Neural crest cell (in vitro differentiated cells): ENCODE data around the gene NUP42. TPM values are rescaled to one million over a fixed set of nuclear protein-coding genes. Genes with fewer than 3 reads are reported as not detected.

Source experiments
- DNase-seq: peaks from one replicate; pipeline ENCODE4 v3.0.0; 2021; ENCODE audit warnings: low read depth, mixed read lengths, low spot score
- H3K27ac Mint-ChIP-seq: one replicate; pipeline ENCODE4 v1.8.0; 2021; ENCODE audit warnings: mild to moderate bottlenecking, mixed read lengths; ENCODE audit not compliant: unreplicated experiment
- H3K27me3 Mint-ChIP-seq: 2 replicates; pipeline ENCODE4 v1.8.0; 2021; ENCODE audit warnings: low read depth, mild to moderate bottlenecking, mixed read lengths
- H3K36me3 Mint-ChIP-seq: 2 replicates; pipeline ENCODE4 v1.8.0; 2021; ENCODE audit warnings: low read depth, mild to moderate bottlenecking, mixed read lengths
- H3K4me1 Mint-ChIP-seq: 2 replicates; pipeline ENCODE4 v1.8.0; 2021; ENCODE audit warnings: mixed read lengths
- H3K4me3 Mint-ChIP-seq: one replicate; pipeline ENCODE4 v1.8.0; 2021; ENCODE audit warnings: mild to moderate bottlenecking, mixed read lengths
- H3K9me3 Mint-ChIP-seq: 2 replicates; pipeline ENCODE4 v1.8.0; 2021; ENCODE audit warnings: mixed read lengths
- CTCF ChIP-seq: fragments of 200-600 bp; sonication (generic); conservative IDR thresholded peaks from 2 replicates; pipeline ENCODE4 v1.5.0; 2021; ENCODE audit warnings: antibody characterized with exemption, mild to moderate bottlenecking
- total RNA-seq: library from RNA; stranded (reverse); gene quantifications from 2 replicates; pipeline ENCODE4 v1.2.1, GENCODE V29; 2021

The NUP42 gene
- total RNA-seq, 1 donor from 2014 or later = 50.3 TPM

- Mint-ChIP-seq H3K36me3 (no peaks in the 10 kb centered on the region), H3K4me1 (no peaks in the 10 kb centered on the region), H3K9me3 (peaks cover 3% of the 10 kb centered on the region), H3K27me3 (no peaks in the 10 kb centered on the region), H3K4me3 (no peak overlapping the region), H3K27ac (no peak overlapping the region)
- no peak for TF ChIP-seq CTCF
- DNase-seq = no peak
These were observed 67.6 kb downstream of the NUP42 start for GRCh38 chr7:23249486-23249885.

Other genes with a start within 250 kb of the NUP42 start
- 62.3 and 73.7 TPM in 2 replicates for gene HYCC1, start 167.9 kb upstream of the NUP42 start, total RNA-seq
- 45.6 and 47.6 TPM in 2 replicates for gene KLHL7, start 76.3 kb upstream of the NUP42 start, total RNA-seq
- not detected in 2 replicates for gene GPNMB, start 64.7 kb downstream of the NUP42 start, total RNA-seq
- gene MALSU1, start 117.3 kb downstream of the NUP42 start, total RNA-seq = 56.1 and 60.9 TPM in 2 replicates